ENCODE data around the gene FBXO44.
"Not testable (repeated sequence)": the region's sequence is repeated elsewhere in the genome, so short reads cannot be mapped to it uniquely, and the experiment has no call there.

The FBXO44 gene

GRCh38 chr1:11654137-11654938 is at the start of gene FBXO44, which contains the start of gene FBXO2:
Gene FBXO44 (plus strand): TSS chr1:11654877. CDS start chr1:11655836, 959 bp downstream.
Gene FBXO2 (minus strand): TSS chr1:11654429. CDS start chr1:11654340, 89 bp downstream.
- peak; percentile 58 for DNase-seq (ENCODE audit: low spot score)

GRCh38 chr1:11606775-11607174 is 47.9 kb upstream of the FBXO44 start:
- no peak for DNase-seq (ENCODE audit: low spot score)

GRCh38 chr1:11608596-11609130 is 46.0 kb upstream of the FBXO44 start:
- not testable (repeated sequence) for DNase-seq (ENCODE audit: low spot score)

- DNase-seq (ENCODE audit: low spot score) = not testable (repeated sequence)
Measured at GRCh38 chr1:11609378-11609777, 45.3 kb upstream of the FBXO44 start.

- no peak for DNase-seq (ENCODE audit: low spot score)
Measured at GRCh38 chr1:11610629-11611180, 44.0 kb upstream of the FBXO44 start.

GRCh38 chr1:11611638-11612327 is 42.9 kb upstream of the FBXO44 start:
- DNase-seq (ENCODE audit: low spot score) = no peak

GRCh38 chr1:11613347-11613746 is 41.3 kb upstream of the FBXO44 start:
- DNase-seq (ENCODE audit: low spot score) = no peak

- no peak for DNase-seq (ENCODE audit: low spot score)
Measured at GRCh38 chr1:11615090-11615489, 39.6 kb upstream of the FBXO44 start.

- no peak for DNase-seq (ENCODE audit: low spot score)
Measured at GRCh38 chr1:11616766-11617165, 37.9 kb upstream of the FBXO44 start.

GRCh38 chr1:11617314-11617713 is 37.4 kb upstream of the FBXO44 start:
- no peak for DNase-seq (ENCODE audit: low spot score)

GRCh38 chr1:11617741-11618140 is 36.9 kb upstream of the FBXO44 start:
- no peak for DNase-seq (ENCODE audit: low spot score)

- no peak for DNase-seq (ENCODE audit: low spot score)
Measured at GRCh38 chr1:11620405-11620804, 34.3 kb upstream of the FBXO44 start.

- DNase-seq (ENCODE audit: low spot score) = no peak
Measured at GRCh38 chr1:11620924-11621323, 33.8 kb upstream of the FBXO44 start.

- no peak for DNase-seq (ENCODE audit: low spot score)
Measured at GRCh38 chr1:11622398-11622797, 32.3 kb upstream of the FBXO44 start.

GRCh38 chr1:11623702-11624101 is 31.0 kb upstream of the FBXO44 start:
- no peak for DNase-seq (ENCODE audit: low spot score)

GRCh38 chr1:11626551-11626950 is 28.1 kb upstream of the FBXO44 start:
- DNase-seq (ENCODE audit: low spot score) = no peak

- DNase-seq (ENCODE audit: low spot score) = no peak
Measured at GRCh38 chr1:11628767-11629166, 25.9 kb upstream of the FBXO44 start.

GRCh38 chr1:11629184-11630016 is 25.3 kb upstream of the FBXO44 start:
- no peak for DNase-seq (ENCODE audit: low spot score)

- DNase-seq (ENCODE audit: low spot score) = no peak
Measured at GRCh38 chr1:11634365-11635192, 20.1 kb upstream of the FBXO44 start.

- DNase-seq (ENCODE audit: low spot score) = no peak
Measured at GRCh38 chr1:11638121-11638520, 16.6 kb upstream of the FBXO44 start.

- DNase-seq (ENCODE audit: low spot score) = no peak
Measured at GRCh38 chr1:11639372-11639771, 15.3 kb upstream of the FBXO44 start.

Data from kidney tubule cell (primary cell).